ENCODE results near the gene STX18. TPM values are rescaled to one million over a fixed set of nuclear protein-coding genes. Genes with fewer than 3 reads are reported as not detected.
A peak's percentile ranks its signal among the peaks of the same experiment; 100 is the strongest.
"Not testable (repeated sequence)": the region's sequence is repeated elsewhere in the genome, so short reads cannot be mapped to it uniquely, and the experiment has no call there.

Gene STX18
- polyA plus RNA-seq, 1 experiment, result 27.0 TPM

DNA sequence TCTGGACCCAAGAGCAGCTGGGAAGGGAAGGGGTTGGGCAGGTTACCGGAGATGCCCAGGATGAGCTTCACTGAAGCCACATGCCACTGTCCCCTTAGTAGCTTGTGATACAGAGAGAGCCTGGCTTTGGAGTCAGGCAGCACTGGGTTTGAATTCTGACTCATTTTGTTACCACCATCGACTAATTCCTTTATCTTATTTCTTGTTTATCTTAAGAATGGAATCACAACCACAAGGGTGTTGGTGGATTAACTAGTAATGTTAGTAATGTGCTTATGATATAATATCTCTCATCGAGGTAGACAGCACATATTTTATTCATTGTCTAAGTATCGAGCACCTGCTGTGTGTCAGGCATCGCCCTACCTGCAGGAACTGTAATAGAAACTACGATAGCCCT lies 17.7 kb upstream of the STX18 start:
- ChIA-PET CTCF (no interaction called here), POLR2A (no interaction called here)
- no peak overlapping the region for H3K27ac ChIP-seq (ENCODE audit: low read depth, low read length)
- H3K9me3 ChIP-seq (ENCODE audit: control insufficient read depth, insufficient read depth, low read length), result no peaks in the 10 kb centered on the region
- no peaks in the 10 kb centered on the region for H3K27me3 ChIP-seq (ENCODE audit: control insufficient read depth, insufficient read depth, low read length)
- DNase-seq (ENCODE audit: low read depth, low spot score), result no peak
- no peak overlapping the region for H3K4me3 ChIP-seq (ENCODE audit: low read depth, low read length)
- TF ChIP-seq, protein P1, sequence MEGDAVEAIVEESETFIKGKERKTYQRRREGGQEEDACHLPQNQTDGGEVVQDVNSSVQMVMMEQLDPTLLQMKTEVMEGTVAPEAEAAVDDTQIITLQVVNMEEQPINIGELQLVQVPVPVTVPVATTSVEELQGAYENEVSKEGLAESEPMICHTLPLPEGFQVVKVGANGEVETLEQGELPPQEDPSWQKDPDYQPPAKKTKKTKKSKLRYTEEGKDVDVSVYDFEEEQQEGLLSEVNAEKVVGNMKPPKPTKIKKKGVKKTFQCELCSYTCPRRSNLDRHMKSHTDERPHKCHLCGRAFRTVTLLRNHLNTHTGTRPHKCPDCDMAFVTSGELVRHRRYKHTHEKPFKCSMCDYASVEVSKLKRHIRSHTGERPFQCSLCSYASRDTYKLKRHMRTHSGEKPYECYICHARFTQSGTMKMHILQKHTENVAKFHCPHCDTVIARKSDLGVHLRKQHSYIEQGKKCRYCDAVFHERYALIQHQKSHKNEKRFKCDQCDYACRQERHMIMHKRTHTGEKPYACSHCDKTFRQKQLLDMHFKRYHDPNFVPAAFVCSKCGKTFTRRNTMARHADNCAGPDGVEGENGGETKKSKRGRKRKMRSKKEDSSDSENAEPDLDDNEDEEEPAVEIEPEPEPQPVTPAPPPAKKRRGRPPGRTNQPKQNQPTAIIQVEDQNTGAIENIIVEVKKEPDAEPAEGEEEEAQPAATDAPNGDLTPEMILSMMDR (IDR thresholded peaks at IDR 0.05; ENCODE audit: low read depth, low read length), result no peak

DNA sequence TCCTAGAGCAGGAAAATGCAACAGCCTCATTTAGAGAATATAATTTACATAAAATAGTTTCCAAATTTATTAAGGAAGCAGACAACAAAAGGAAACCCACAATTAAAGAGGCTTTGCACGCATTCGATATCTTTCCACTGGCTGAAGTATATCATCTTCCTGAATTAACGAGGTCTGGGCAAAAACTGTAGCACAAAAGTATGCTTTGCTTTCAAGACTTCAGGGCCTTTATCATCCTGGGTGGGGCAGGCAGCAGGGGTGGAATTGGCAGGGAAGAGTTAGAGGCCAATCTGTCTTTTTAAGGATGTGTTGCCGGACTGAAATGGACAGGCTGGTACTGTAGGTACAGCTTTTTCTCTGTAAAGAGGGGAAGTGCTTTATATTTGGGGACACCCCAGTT lies 17.0 kb upstream of the STX18 start:
- TF ChIP-seq, protein P1 (IDR thresholded peaks at IDR 0.05; ENCODE audit: low read depth, low read length), result no peak
- CTCF ChIA-PET, result interaction anchor here (0.6 to 0.9 kb wide), 2 partner anchors 17 to 40 kb away, joined by 3 read pairs; no protein-coding TSS in a partner anchor
- POLR2A ChIA-PET, result no interaction called here
- no peak overlapping the region for H3K27ac ChIP-seq (ENCODE audit: low read depth, low read length)
- no peaks in the 10 kb centered on the region for H3K9me3 ChIP-seq (ENCODE audit: control insufficient read depth, insufficient read depth, low read length)
- DNase-seq (ENCODE audit: low read depth, low spot score), result no peak
- no peaks in the 10 kb centered on the region for H3K27me3 ChIP-seq (ENCODE audit: control insufficient read depth, insufficient read depth, low read length)
- no peak overlapping the region for H3K4me3 ChIP-seq (ENCODE audit: low read depth, low read length)

DNA sequence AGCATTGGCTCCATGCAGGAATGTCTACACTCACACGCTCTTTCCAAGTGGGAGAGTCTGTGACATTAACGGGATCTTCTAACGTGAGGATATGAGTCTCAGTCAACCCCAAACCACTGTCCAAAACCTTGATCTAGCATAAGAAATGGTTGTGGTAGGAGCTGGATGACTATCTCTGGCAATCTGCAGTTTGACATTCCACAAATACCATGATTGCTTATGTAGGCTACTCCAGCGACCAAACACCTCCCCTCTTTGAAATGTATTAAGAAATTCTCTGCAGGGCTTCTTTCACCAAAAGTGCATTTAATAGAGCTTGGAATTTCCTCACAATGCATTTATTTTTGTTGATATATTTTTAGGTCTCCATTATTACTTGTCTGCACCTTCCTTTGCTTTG lies 14.1 kb upstream of the STX18 start:
- TF ChIP-seq, protein P1 (IDR thresholded peaks at IDR 0.05; ENCODE audit: low read depth, low read length), result no peak
- Histone ChIP-seq H3K27ac (ENCODE audit: low read depth, low read length) (no peak overlapping the region), H3K9me3 (ENCODE audit: control insufficient read depth, insufficient read depth, low read length) (no peaks in the 10 kb centered on the region), H3K27me3 (ENCODE audit: control insufficient read depth, insufficient read depth, low read length) (no peaks in the 10 kb centered on the region), H3K4me3 (ENCODE audit: low read depth, low read length) (no peak overlapping the region)
- peak; percentile 55 for DNase-seq (ENCODE audit: low read depth, low spot score)
- CTCF ChIA-PET, result interaction anchor here (0.7 to 3.2 kb wide), 3 partner anchors 36 to 113 kb away, joined by 3 to 16 read pairs (median 3); no protein-coding TSS in a partner anchor
- POLR2A ChIA-PET, result interaction anchor here (1.0 to 1.6 kb wide), 3 partner anchors 14 to 21 kb away, joined by 3 to 6 read pairs (median 4); partner anchors contain the start of gene STX18

DNA sequence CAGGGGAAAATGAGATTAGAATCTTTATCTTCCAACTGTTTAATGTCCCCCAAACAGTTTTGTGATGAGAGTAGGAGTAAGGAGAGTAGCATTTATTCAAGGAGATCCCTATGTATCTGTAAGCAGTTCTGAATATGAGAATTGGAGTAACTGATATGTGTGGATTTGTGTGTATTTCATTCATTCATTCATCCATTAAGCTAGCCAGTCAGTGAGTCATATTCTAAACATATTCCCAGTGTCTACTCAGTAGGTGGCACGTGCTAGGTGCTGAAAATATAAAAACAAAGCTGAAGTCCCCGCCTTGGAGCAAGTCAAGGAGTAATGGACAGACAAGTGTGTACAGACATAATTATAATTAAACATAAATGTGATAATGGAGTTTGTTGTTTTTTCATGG lies 12.4 kb upstream of the STX18 start:
- TF ChIP-seq, protein P1 (IDR thresholded peaks at IDR 0.05; ENCODE audit: low read depth, low read length), result no peak
- H3K27ac ChIP-seq (ENCODE audit: low read depth, low read length), result no peak overlapping the region
- H3K9me3 ChIP-seq (ENCODE audit: control insufficient read depth, insufficient read depth, low read length), result no peaks in the 10 kb centered on the region
- H3K27me3 ChIP-seq (ENCODE audit: control insufficient read depth, insufficient read depth, low read length), result no peaks in the 10 kb centered on the region
- ChIA-PET POLR2A (interaction anchor here (1.4 kb wide), 1 partner anchor 12 kb away, joined by 3 read pairs; the partner anchor contains the start of gene STX18), CTCF (interaction anchor here (0.8 to 3.2 kb wide), 3 partner anchors 35 to 483 kb away, joined by 3 to 16 read pairs (median 3); no protein-coding TSS in a partner anchor)
- DNase-seq (ENCODE audit: low read depth, low spot score), result no peak
- H3K4me3 ChIP-seq (ENCODE audit: low read depth, low read length), result no peak overlapping the region

DNA sequence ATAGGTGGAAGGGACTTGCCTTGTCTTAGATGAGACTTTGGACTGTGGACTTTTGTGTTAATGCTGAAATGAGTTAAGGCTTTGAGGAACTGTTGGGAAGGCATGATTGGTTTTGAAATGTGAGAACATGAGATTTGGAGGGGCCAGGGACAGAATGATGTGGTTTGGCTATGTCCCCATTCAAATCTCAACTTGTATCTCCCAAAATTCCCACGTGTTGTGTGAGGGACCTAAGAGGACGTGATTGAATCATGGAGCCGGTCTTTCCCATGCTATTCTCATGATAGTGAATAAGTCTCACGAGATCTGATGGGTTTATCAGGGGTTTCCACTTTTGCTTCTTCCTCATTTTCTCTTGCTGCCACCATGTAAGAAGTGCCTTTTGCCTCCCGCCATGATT lies 10.2 kb upstream of the STX18 start:
- H3K4me3 ChIP-seq (ENCODE audit: low read depth, low read length); H3K27ac ChIP-seq (ENCODE audit: low read depth, low read length); H3K9me3 ChIP-seq (ENCODE audit: control insufficient read depth, insufficient read depth, low read length); H3K27me3 ChIP-seq (ENCODE audit: control insufficient read depth, insufficient read depth, low read length); CTCF ChIA-PET; POLR2A ChIA-PET; DNase-seq (ENCODE audit: low read depth, low spot score): not testable (repeated sequence)

DNA sequence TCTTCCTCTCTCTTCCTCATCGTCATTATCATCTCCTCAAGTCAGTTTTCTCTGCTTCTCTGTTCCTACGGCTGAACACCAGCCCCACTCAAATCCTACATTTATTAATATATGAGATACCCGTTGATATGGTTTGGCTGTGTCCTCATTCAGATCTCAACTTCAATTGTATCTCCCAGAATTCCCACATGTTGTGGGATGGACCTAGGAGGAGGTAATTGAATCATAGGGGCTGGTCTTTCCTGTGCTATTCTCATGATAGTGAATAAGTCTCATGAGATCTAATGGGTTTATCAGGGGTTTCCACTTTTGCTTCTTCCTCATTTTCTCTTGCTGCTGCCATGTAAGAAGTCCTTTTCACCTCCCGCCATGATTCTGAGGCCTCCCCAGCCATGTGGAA lies 8.3 kb upstream of the STX18 start:
- H3K4me3 ChIP-seq (ENCODE audit: low read depth, low read length); POLR2A ChIA-PET; H3K27me3 ChIP-seq (ENCODE audit: control insufficient read depth, insufficient read depth, low read length); H3K27ac ChIP-seq (ENCODE audit: low read depth, low read length); CTCF ChIA-PET; H3K9me3 ChIP-seq (ENCODE audit: control insufficient read depth, insufficient read depth, low read length); DNase-seq (ENCODE audit: low read depth, low spot score): not testable (repeated sequence)

All from AG04450 (cell line).